HL-60 (cell line): ENCODE results near the gene PAPOLB.
"Not testable (repeated sequence)": the region's sequence is repeated elsewhere in the genome, so short reads cannot be mapped to it uniquely, and the experiment has no call there.

Source experiments
- DNase-seq, 2 experiments: peaks; one replicate each; pipeline ENCODE4 v3.0.0-alpha.2; 2010 to 2020; ENCODE audit warnings: low read depth in 1 of 2, low spot score in 1 of 2
- H3K27ac ChIP-seq: fragments of 250-450 bp; sonication (Bioruptor Pico); replicated peaks from 2 replicates; pipeline ENCODE4 v1.5.1; 2020; ENCODE audit warnings: mild to moderate bottlenecking, moderate library complexity
- H3K27me3 ChIP-seq: fragments of 250-450 bp; sonication (Bioruptor Pico); 2 replicates; pipeline ENCODE4 v1.5.1; 2021; ENCODE audit warnings: mild to moderate bottlenecking, moderate library complexity; ENCODE audit not compliant: insufficient read depth, poor library complexity, severe bottlenecking
- H3K4me3 ChIP-seq: replicated peaks from 2 replicates; pipeline ENCODE4 v1.5.1; 2011; ENCODE audit warnings: mild to moderate bottlenecking, control low read depth, low read length; ENCODE audit not compliant: insufficient read depth
- GABPA ChIP-seq: IDR thresholded peaks from 2 replicates; pipeline ENCODE4 v1.6.1; 2012; ENCODE audit warnings: low read depth
- POLR2AphosphoS5 ChIP-seq: IDR thresholded peaks from 2 replicates; pipeline ENCODE4 v1.6.1; 2012; ENCODE audit warnings: low read depth
- SPI1 ChIP-seq: IDR thresholded peaks from 2 replicates; pipeline ENCODE4 v1.6.1; 2012; ENCODE audit warnings: low read depth, mild to moderate bottlenecking, borderline replicate concordance
- TF ChIP-seq, protein P1 (sequence below): IDR thresholded peaks from one replicate; pipeline ENCODE4 v1.5.1; 2011; ENCODE audit warnings: low read length, control low read depth, inconsistent platforms; ENCODE audit not compliant: insufficient read depth
- TF ChIP-seq, protein P2 (sequence below): IDR thresholded peaks from 2 replicates; pipeline ENCODE4 v1.6.1; 2012; ENCODE audit warnings: low read depth; ENCODE audit not compliant: insufficient replicate concordance

PAPOLB gene

DNA sequence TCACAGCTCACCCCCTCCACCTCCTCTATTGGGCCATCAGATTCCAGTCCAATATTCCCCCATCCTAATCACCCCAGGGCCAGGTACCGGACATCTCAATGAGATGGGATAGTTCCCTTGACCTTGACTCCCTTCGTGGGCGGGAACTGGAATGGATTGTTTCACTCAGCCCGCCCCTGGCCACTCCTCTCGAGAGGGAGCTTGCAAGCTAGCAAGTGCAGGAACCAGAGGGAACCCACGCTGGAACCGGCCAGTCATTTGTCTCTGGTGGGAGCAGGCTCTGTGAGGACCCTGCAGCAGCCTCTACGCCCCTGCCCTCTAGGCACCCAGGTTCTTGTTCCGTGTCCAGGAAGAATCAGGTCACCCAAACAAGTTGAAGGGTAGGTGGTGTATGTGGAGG, 32.7 kb upstream of the PAPOLB start:
- H3K4me3 ChIP-seq, result no peak overlapping the region
- no peak for DNase-seq
- TF ChIP-seq, protein P1, sequence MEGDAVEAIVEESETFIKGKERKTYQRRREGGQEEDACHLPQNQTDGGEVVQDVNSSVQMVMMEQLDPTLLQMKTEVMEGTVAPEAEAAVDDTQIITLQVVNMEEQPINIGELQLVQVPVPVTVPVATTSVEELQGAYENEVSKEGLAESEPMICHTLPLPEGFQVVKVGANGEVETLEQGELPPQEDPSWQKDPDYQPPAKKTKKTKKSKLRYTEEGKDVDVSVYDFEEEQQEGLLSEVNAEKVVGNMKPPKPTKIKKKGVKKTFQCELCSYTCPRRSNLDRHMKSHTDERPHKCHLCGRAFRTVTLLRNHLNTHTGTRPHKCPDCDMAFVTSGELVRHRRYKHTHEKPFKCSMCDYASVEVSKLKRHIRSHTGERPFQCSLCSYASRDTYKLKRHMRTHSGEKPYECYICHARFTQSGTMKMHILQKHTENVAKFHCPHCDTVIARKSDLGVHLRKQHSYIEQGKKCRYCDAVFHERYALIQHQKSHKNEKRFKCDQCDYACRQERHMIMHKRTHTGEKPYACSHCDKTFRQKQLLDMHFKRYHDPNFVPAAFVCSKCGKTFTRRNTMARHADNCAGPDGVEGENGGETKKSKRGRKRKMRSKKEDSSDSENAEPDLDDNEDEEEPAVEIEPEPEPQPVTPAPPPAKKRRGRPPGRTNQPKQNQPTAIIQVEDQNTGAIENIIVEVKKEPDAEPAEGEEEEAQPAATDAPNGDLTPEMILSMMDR, result no peak
- TF ChIP-seq, protein P2, sequence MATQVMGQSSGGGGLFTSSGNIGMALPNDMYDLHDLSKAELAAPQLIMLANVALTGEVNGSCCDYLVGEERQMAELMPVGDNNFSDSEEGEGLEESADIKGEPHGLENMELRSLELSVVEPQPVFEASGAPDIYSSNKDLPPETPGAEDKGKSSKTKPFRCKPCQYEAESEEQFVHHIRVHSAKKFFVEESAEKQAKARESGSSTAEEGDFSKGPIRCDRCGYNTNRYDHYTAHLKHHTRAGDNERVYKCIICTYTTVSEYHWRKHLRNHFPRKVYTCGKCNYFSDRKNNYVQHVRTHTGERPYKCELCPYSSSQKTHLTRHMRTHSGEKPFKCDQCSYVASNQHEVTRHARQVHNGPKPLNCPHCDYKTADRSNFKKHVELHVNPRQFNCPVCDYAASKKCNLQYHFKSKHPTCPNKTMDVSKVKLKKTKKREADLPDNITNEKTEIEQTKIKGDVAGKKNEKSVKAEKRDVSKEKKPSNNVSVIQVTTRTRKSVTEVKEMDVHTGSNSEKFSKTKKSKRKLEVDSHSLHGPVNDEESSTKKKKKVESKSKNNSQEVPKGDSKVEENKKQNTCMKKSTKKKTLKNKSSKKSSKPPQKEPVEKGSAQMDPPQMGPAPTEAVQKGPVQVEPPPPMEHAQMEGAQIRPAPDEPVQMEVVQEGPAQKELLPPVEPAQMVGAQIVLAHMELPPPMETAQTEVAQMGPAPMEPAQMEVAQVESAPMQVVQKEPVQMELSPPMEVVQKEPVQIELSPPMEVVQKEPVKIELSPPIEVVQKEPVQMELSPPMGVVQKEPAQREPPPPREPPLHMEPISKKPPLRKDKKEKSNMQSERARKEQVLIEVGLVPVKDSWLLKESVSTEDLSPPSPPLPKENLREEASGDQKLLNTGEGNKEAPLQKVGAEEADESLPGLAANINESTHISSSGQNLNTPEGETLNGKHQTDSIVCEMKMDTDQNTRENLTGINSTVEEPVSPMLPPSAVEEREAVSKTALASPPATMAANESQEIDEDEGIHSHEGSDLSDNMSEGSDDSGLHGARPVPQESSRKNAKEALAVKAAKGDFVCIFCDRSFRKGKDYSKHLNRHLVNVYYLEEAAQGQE, result no peak
- TF ChIP-seq SPI1, result no peak

DNA sequence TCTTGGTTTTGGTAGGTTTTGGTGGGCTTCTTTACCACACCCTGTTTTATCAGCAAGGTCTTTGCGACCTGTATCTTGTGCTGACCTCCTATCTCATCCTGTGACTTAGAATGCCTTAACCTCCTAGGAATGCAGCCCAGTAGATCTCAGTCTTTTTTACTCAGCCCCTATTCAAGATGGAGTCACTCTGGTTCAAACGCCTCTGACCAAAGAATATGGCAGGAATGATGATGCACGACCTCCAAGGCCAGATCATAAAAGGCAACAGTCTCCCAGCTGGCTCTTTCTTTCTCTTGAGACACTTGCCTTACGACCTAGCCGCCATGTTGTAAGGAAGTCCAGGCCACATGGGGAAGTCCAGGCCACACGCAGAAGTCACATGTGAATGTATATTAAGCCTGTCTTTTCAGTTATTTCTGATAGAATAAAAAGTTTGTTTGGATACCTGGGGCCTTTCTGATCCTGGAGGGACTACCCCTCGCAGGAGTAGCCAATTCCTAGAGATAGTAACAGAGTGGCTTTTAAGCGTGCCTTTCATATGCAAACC, 32.2 kb upstream of the PAPOLB start:
- no peak for DNase-seq
- no peaks in the 10 kb centered on the region for H3K27me3 ChIP-seq
- H3K4me3 ChIP-seq, result no peak overlapping the region
- TF ChIP-seq, protein P1, result no peak
- TF ChIP-seq POLR2AphosphoS5 (no peak), GABPA (no peak)
- TF ChIP-seq, protein P2, result no peak
- H3K27ac ChIP-seq, result no peak overlapping the region

More for the DNA sequence above, 32.7 kb upstream of the PAPOLB start:
- no peak overlapping the region for H3K27ac ChIP-seq
- no peaks in the 10 kb centered on the region for H3K27me3 ChIP-seq

DNA sequence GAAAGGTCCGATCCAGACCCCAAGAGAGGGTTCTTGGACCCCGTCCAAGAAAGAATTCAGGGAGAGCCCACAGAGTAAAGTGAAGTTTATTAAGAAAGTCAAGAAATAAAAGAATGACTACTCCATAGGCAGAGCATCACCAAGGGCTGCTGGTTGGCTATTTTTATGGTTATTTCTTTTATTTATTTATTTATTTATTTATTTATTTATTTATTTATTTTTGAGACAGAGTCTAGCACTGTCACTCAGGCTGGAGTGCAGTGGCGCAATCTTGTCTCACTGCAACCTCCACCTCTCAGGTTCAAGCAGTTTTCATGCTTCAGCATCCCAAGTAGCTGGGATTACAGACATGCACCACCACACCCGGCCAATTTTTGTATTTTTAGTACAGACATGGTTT, 31.4 kb upstream of the PAPOLB start:
- H3K27ac ChIP-seq, H3K4me3 ChIP-seq, DNase-seq, H3K27me3 ChIP-seq: not testable (repeated sequence)

DNA sequence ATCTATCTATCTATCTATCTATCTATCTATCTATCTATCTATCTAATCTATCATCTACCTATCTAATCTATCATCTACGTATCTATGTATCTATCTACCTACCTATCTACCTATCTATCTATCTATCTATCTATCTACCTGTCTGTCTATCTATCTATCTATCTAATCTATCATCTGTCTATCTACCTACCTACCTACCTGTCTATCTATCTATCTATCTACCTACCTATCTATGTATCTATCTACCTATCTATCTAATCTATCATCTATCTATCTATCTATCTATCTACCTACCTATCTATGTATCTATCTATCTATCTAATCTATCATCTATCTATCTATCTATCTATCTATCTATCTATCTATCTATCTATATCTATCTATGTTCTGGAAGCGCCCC, 29.7 kb upstream of the PAPOLB start:
- H3K4me3 ChIP-seq, DNase-seq, H3K27ac ChIP-seq, H3K27me3 ChIP-seq: not testable (repeated sequence)

DNA sequence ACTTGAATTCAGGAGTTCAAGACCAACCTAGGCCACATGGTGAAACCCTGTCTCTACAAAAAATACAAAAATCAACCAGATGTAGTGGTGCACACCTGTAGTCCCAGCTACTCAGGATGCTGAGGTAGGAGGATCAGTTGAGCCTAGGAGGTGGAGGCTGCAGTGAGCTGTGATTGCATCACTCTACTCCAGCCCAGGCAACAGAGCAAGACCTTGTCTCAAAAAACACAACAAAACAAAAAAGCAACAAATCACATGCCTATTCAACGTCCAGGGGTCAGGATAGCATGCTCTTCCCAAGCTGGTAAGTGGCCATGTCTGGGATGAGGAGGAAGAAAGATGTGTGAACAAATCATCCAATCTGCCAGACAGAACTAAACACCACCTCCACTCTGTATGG, 27.9 kb upstream of the PAPOLB start:
- TF ChIP-seq SPI1, result no peak
- TF ChIP-seq, protein P2, result no peak
- TF ChIP-seq GABPA, result no peak
- TF ChIP-seq POLR2AphosphoS5, result no peak
- TF ChIP-seq, protein P1, result no peak
- Histone ChIP-seq H3K27me3 (peaks cover 2% of the 10 kb centered on the region), H3K27ac (no peak overlapping the region), H3K4me3 (no peak overlapping the region)
- DNase-seq, result no peak
